DND-41 (cell line): ENCODE data around the gene UNC13D.
"Not testable (repeated sequence)": the region's sequence is repeated elsewhere in the genome, so short reads cannot be mapped to it uniquely, and the experiment has no call there.

Experiments
- CTCF ChIP-seq: IDR thresholded peaks from 2 replicates; pipeline ENCODE4 v1.5.1; 2012; ENCODE audit warnings: borderline replicate concordance, low read length, moderate library complexity, mild to moderate bottlenecking; ENCODE audit not compliant: poor library complexity, severe bottlenecking; ENCODE audit errors: extremely low read depth
- EZH2 ChIP-seq: IDR thresholded peaks from 3 replicates; pipeline ENCODE4 v1.6.1; 2012; ENCODE audit warnings: borderline replicate concordance, low read depth, mild to moderate bottlenecking, moderate library complexity, low read length, inconsistent platforms; ENCODE audit not compliant: severe bottlenecking

GRCh38 chr17:75885860-75886259 lies 41.7 kb upstream of the UNC13D start:
- TF ChIP-seq CTCF, EZH2: not testable (repeated sequence)
